TTC549 (cell line): ENCODE results near the gene SMIM22.
A peak's percentile ranks its signal among the peaks of the same experiment; 100 is the strongest.
"Not testable (repeated sequence)": the region's sequence is repeated elsewhere in the genome, so short reads cannot be mapped to it uniquely, and the experiment has no call there.

Experiments used
- FAIRE-seq: peaks from 2 replicates; lab custom pipeline; 2012; peaks lifted over from hg19 to GRCh38; lab: Jason Lieb, UNC

Gene SMIM22

GRCh38 chr16:4768549-4769305 lies 26.4 kb upstream of the SMIM22 start:
- peak; percentile 78 for FAIRE-seq

- FAIRE-seq, result no peak
Measured at GRCh38 chr16:4769306-4769638, 25.9 kb upstream of the SMIM22 start.

- no peak for FAIRE-seq
Measured at GRCh38 chr16:4771646-4772045, 23.5 kb upstream of the SMIM22 start.

- no peak for FAIRE-seq
Measured at GRCh38 chr16:4772351-4772750, 22.8 kb upstream of the SMIM22 start.

- no peak for FAIRE-seq
Measured at GRCh38 chr16:4775005-4775404, 20.2 kb upstream of the SMIM22 start.

- FAIRE-seq, result no peak
Measured at GRCh38 chr16:4776141-4776705, 18.9 kb upstream of the SMIM22 start.

- FAIRE-seq, result no peak
Measured at GRCh38 chr16:4777339-4778049, 17.7 kb upstream of the SMIM22 start.

- no peak for FAIRE-seq
Measured at GRCh38 chr16:4778050-4778392, 17.1 kb upstream of the SMIM22 start.

GRCh38 chr16:4780235-4780634 lies 14.9 kb upstream of the SMIM22 start:
- FAIRE-seq, result no peak

GRCh38 chr16:4783251-4783950 lies 11.8 kb upstream of the SMIM22 start:
- FAIRE-seq, result no peak

- no peak for FAIRE-seq
Measured at GRCh38 chr16:4783951-4784336, 11.2 kb upstream of the SMIM22 start.

GRCh38 chr16:4784444-4784987 lies 10.7 kb upstream of the SMIM22 start:
- not testable (repeated sequence) for FAIRE-seq

- no peak for FAIRE-seq
Measured at GRCh38 chr16:4785758-4786433, 9.3 kb upstream of the SMIM22 start.

GRCh38 chr16:4787068-4787467 lies 8.1 kb upstream of the SMIM22 start:
- FAIRE-seq, result no peak

- no peak for FAIRE-seq
Measured at GRCh38 chr16:4787627-4788482, 7.3 kb upstream of the SMIM22 start, which contains the start of gene SEPTIN12. Gene SEPTIN12, minus strand, starts transcription at chr16:4788345. Its CDS starts 700 bp downstream, at chr16:4787645.

- no peak for FAIRE-seq
Measured at GRCh38 chr16:4788489-4788889, 6.7 kb upstream of the SMIM22 start.

- FAIRE-seq, result no peak
Measured at GRCh38 chr16:4788910-4789309, 6.3 kb upstream of the SMIM22 start.

- FAIRE-seq, result no peak
Measured at GRCh38 chr16:4790261-4790660, 4.9 kb upstream of the SMIM22 start.

GRCh38 chr16:4790871-4791270 lies 4.3 kb upstream of the SMIM22 start:
- FAIRE-seq, result no peak

- no peak for FAIRE-seq
Measured at GRCh38 chr16:4792951-4793513, 2.1 kb upstream of the SMIM22 start.
